Glutamatergic neuron (in vitro differentiated cells): ENCODE data around the gene PRIM1. TPM values are rescaled to one million over a fixed set of nuclear protein-coding genes. Genes with fewer than 3 reads are reported as not detected.
"Not testable (repeated sequence)": the region's sequence is repeated elsewhere in the genome, so short reads cannot be mapped to it uniquely, and the experiment has no call there.

Experiments
- DNase-seq: peaks from one replicate; pipeline ENCODE4 v3.0.0; 2022
- H3K27ac Mint-ChIP-seq: one replicate; pipeline ENCODE4 v1.8.0; 2020; ENCODE audit warnings: mild to moderate bottlenecking, mixed read lengths, inconsistent platforms; ENCODE audit not compliant: unreplicated experiment
- H3K27me3 Mint-ChIP-seq: one replicate; pipeline ENCODE4 v1.8.0; 2020; ENCODE audit warnings: mild to moderate bottlenecking, moderate library complexity, mixed read lengths, inconsistent platforms; ENCODE audit not compliant: unreplicated experiment
- H3K36me3 Mint-ChIP-seq: one replicate; pipeline ENCODE4 v1.8.0; 2020; ENCODE audit warnings: mild to moderate bottlenecking, mixed read lengths, inconsistent platforms; ENCODE audit not compliant: unreplicated experiment
- H3K4me1 Mint-ChIP-seq: one replicate; pipeline ENCODE4 v1.8.0; 2020; ENCODE audit warnings: mild to moderate bottlenecking, low read depth, mixed read lengths, inconsistent platforms; ENCODE audit not compliant: unreplicated experiment
- H3K4me3 Mint-ChIP-seq: one replicate; pipeline ENCODE4 v1.8.0; 2020; ENCODE audit warnings: mild to moderate bottlenecking, mixed read lengths, inconsistent platforms; ENCODE audit not compliant: unreplicated experiment
- H3K9me3 Mint-ChIP-seq: one replicate; pipeline ENCODE4 v1.8.0; 2020; ENCODE audit warnings: mild to moderate bottlenecking, moderate library complexity, mixed read lengths, inconsistent platforms; ENCODE audit not compliant: unreplicated experiment
- total RNA-seq: library from RNA; stranded (reverse); fragmentation: NEBNext Ultra II Directional; extraction: Animal tissue kit (Norgen Biotek cat#: 25700); gene quantifications from one replicate; pipeline ENCODE4 v1.2.1, GENCODE V29; 2021; ENCODE audit not compliant: unreplicated experiment
- TF ChIP-seq, protein P1 (sequence below): fragments of 200-600 bp; sonication (generic); IDR thresholded peaks from one replicate; pipeline ENCODE4 v1.5.0; 2021; ENCODE audit not compliant: partially characterized antibody, unreplicated experiment

PRIM1 gene
- total RNA-seq, 1 donor from 2014 or later = 11.3 TPM

DNA sequence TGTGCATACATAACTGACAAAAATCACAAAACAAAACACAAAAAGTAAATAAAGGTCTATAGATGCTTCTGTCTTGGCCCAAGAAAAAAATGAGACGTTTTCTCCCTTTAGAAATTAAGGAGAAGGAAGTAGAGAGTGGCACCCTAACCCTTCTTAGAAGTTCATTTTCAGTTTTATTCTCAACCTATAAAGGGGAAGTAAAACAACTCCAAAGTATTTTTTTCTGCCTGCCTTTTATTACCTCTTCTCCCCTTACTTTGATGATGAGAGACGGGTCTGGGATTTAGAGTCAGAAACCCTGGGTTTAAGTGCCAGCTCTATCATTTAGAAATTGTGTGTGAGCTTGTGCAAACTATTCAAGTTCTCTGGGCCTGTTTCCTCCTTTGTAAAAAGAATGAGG is 2.8 kb downstream of the PRIM1 start:
- Mint-ChIP-seq H3K9me3 (no peaks in the 10 kb centered on the region), H3K36me3 (no peaks in the 10 kb centered on the region), H3K4me3 (no peak overlapping the region), H3K27ac (no peak overlapping the region), H3K27me3 (no peaks in the 10 kb centered on the region), H3K4me1 (no peaks in the 10 kb centered on the region)
- no peak for DNase-seq
- TF ChIP-seq, protein P1, sequence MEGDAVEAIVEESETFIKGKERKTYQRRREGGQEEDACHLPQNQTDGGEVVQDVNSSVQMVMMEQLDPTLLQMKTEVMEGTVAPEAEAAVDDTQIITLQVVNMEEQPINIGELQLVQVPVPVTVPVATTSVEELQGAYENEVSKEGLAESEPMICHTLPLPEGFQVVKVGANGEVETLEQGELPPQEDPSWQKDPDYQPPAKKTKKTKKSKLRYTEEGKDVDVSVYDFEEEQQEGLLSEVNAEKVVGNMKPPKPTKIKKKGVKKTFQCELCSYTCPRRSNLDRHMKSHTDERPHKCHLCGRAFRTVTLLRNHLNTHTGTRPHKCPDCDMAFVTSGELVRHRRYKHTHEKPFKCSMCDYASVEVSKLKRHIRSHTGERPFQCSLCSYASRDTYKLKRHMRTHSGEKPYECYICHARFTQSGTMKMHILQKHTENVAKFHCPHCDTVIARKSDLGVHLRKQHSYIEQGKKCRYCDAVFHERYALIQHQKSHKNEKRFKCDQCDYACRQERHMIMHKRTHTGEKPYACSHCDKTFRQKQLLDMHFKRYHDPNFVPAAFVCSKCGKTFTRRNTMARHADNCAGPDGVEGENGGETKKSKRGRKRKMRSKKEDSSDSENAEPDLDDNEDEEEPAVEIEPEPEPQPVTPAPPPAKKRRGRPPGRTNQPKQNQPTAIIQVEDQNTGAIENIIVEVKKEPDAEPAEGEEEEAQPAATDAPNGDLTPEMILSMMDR = no peak

DNA sequence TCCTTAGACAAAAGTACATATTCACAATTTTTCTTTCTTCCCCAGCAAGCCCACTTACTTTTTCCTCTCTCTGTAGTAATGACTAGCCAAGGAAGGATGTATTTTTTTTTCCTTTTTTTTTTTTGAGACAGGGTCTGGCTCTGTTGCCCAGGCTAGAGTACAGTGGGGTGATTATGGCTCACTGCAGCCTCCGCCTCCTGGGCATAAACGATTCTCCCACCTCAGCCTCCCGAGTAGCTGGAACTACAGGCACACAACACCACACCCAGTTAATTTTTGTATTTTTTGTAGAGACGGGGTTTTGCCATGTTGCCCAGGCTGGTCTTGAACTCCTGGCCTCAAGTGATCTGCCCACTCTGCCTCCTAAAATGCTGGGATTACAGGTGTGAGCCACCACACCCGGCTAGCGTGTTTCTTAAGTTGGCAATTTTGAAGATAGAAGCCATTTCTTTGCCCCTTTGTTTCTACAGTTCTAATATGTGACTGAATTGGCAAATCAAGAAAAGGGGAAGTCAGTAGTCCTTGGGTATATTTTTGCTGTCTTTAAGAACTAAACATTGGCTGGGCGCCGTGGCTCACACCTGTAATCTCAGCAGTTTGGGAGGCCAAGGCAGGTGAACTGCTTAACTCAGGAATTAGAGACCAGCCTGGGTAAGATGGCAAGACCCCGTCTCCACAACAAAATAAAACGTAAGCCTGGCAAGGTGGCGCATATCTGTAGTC is 23.8 kb downstream of the PRIM1 start:
- H3K36me3 Mint-ChIP-seq = no peaks in the 10 kb centered on the region
- H3K4me3 Mint-ChIP-seq = no peak overlapping the region
- TF ChIP-seq, protein P1 = no peak
- H3K27ac Mint-ChIP-seq = no peak overlapping the region
- peaks cover 11% of the 10 kb centered on the region for H3K4me1 Mint-ChIP-seq
- peaks cover 5% of the 10 kb centered on the region for H3K27me3 Mint-ChIP-seq
- DNase-seq = no peak
- H3K9me3 Mint-ChIP-seq = peaks cover 7% of the 10 kb centered on the region

DNA sequence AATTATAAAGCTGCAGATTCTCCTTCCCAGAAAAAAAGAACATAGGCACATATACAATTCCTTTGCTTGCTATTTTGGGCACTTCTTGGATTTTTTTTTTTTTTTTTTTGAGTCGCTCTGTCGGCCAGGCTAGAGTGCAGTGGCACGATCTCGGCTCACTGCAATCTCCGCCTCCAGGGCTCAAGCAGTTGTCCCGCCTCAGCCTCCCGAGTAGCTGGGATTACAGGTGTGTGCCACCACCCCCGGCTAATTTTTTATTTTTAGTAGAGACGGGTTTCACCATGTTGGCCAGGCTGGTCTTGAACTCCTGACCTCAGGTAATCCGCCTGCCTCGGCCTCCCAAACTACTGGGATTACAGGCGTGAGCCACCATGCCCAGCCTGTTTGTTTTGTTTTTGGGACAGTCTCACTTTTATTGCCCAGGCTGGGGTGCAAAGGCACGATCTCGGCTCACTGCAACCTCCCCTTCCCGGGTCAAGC is 25.9 kb downstream of the PRIM1 start:
- H3K9me3 Mint-ChIP-seq, H3K27me3 Mint-ChIP-seq, DNase-seq, H3K36me3 Mint-ChIP-seq: not testable (repeated sequence)
- Mint-ChIP-seq H3K27ac (peak overlapping the region; percentile 98), H3K4me3 (peak overlapping the region; percentile 98), H3K4me1 (peaks cover 22% of the 10 kb centered on the region)

DNA sequence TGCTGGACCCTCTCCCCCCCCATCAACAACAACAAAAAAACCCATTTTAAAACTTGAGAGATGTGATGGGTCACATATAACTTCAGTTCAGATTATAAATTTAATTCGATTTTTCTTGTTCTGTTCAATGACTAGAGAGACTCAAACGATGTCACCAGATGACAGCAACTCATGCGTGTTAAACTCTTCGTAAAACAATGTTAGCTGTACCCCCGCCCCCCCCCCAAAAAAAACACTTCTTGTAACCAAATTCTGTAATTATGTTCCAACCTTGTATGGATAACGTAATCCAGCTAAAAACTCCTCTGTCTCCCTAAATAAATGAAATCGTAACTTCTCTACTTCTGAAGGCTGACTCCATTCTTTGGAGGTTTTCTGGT is 26.4 kb downstream of the PRIM1 start:
- TF ChIP-seq, protein P1 = no peak
- H3K4me3 Mint-ChIP-seq = peak overlapping the region; percentile 98
- no peaks in the 10 kb centered on the region for H3K36me3 Mint-ChIP-seq
- peaks cover 26% of the 10 kb centered on the region for H3K4me1 Mint-ChIP-seq
- peaks cover 5% of the 10 kb centered on the region for H3K27me3 Mint-ChIP-seq
- no peak for DNase-seq
- peaks cover 9% of the 10 kb centered on the region for H3K9me3 Mint-ChIP-seq
- peak overlapping the region; percentile 98 for H3K27ac Mint-ChIP-seq

DNA sequence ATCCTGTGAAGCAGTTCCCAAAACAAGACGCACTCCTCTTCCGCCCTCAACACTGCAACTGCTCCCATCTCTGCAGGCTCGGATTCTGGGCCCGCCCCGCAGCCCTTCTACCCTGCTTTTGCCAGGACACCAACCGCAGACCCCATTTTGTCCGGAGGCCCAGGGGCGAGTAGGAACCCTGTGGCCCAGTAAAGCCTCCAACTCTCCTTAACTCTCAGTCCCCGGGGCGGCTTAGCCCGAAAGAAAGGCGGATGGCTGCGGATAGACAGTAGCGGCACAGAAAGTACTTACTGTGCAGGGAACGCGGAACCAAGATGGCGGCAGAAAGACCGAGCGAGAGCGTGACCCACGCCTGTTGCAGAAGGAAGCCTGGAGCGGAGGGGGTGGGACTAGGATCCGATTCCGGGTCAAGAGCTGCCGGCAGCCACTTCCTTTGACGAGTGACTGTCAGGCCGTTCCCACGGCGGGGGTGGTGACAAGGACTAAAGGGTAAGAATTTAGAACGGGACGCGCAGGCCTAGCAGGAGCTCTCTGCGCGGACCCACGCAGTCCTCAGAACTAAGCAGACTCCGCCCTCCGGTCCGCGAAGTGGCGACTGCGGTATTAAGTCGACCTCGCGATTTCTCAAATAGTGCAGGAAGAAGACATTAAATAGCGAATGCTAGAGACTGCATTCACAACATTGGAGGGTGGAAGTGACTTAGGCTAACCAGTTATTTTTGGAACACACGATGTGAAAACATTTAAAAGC is 27.0 kb downstream of the PRIM1 start, which contains the start of gene NACA:
Gene NACA, minus strand, starts transcription at position 328 of the 751 bp plus-strand sequence. CDS start 778 bp downstream, outside the sequence.
- Mint-ChIP-seq H3K4me3 (peak within 1 kb of the TSS; percentile 98), H3K36me3 (peaks cover 4% of the 10 kb centered on the region), H3K27ac (peak within 1 kb of the TSS; percentile 98), H3K27me3 (peaks cover 5% of the 10 kb centered on the region), H3K9me3 (peaks cover 10% of the 10 kb centered on the region), H3K4me1 (peaks cover 31% of the 10 kb centered on the region)
- TF ChIP-seq, protein P1 = no peak
- peak; percentile 95 for DNase-seq
